ENCODE measurements around the gene GUCA2A.
A peak's percentile ranks its signal among the peaks of the same experiment; 100 is the strongest.

Gene GUCA2A

GRCh38 chr1:42165511-42166210 is 1.1 kb upstream of the GUCA2A start (continued):
- TF ChIP-seq ELK4 (IDR thresholded peaks at IDR 0.05; ENCODE audit: borderline replicate concordance, low read depth, low read length) (no peak), ZFHX2 (tag by site-specific recombination; conservative IDR thresholded peaks at IDR 0.05) (0 out of 2 replicates have a peak, but pooled peaks have one; percentile 14), ZNF223 (tag by site-specific recombination; IDR thresholded peaks at IDR 0.05) (no peak), ZNF354C (tag by site-specific recombination; IDR thresholded peaks at IDR 0.05; ENCODE audit: borderline replicate concordance, low read depth) (no peak), ZNF280C (tag by site-specific recombination; IDR thresholded peaks at IDR 0.05) (no peak), ZNF707 (tag by site-specific recombination; IDR thresholded peaks at IDR 0.05) (no peak), ZSCAN18 (tag by site-specific recombination; IDR thresholded peaks at IDR 0.05) (no peak), ZNF280D (tag by site-specific recombination; IDR thresholded peaks at IDR 0.05) (no peak), ZNF473 (tag by site-specific recombination; IDR thresholded peaks at IDR 0.05) (no peak), ZNF645 (tag by site-specific recombination; IDR thresholded peaks at IDR 0.05) (no peak; the same call in 1 of the 2 replicates), ZNF341 (tag by site-specific recombination; IDR thresholded peaks at IDR 0.05; ENCODE audit: low read depth) (peak; percentile 76), ZNF416 (tag by site-specific recombination; IDR thresholded peaks at IDR 0.05) (no peak), ZNF701 (tag by site-specific recombination; IDR thresholded peaks at IDR 0.05) (0 out of 2 replicates have a peak, but pooled peaks have one; percentile 57), ZNF184 (tag by site-specific recombination; IDR thresholded peaks at IDR 0.05) (no peak), ZNF777 (tag by site-specific recombination; IDR thresholded peaks at IDR 0.05; ENCODE audit: borderline replicate concordance) (no peak), ZBTB21 (tag by site-specific recombination; IDR thresholded peaks at IDR 0.05) (0 out of 2 replicates have a peak, but pooled peaks have one; percentile 9), ZFP69B (tag by site-specific recombination; IDR thresholded peaks at IDR 0.05) (peak; percentile 53; the same call in 1 of the 2 replicates), SP7 (tag by site-specific recombination; IDR thresholded peaks at IDR 0.05) (peak; percentile 78; the same call in 1 of the 2 replicates), ZNF513 (tag by site-specific recombination; IDR thresholded peaks at IDR 0.05) (no peak), KLF17 (tag by site-specific recombination; IDR thresholded peaks at IDR 0.05) (peak; percentile 99), ZFP37 (tag by site-specific recombination; IDR thresholded peaks at IDR 0.05) (no peak), ZNF140 (tag by site-specific recombination; IDR thresholded peaks at IDR 0.05) (no peak), ZNF423 (tag by site-specific recombination; IDR thresholded peaks at IDR 0.05) (no peak), ZNF18 (tag by site-specific recombination; IDR thresholded peaks at IDR 0.05) (peak; percentile 72)

Data from HEK293 (cell line).